Left colon (tissue), 2 donors: ENCODE results near the gene GBF1. TPM values are rescaled to one million over a fixed set of nuclear protein-coding genes. Genes with fewer than 3 reads are reported as not detected.

ENCODE experiments used
- ATAC-seq: fragments of 200-7000 bp; cut with Tn5 transposase; one replicate; pipeline ENCODE4 v1.9.1; 2020; ENCODE audit warnings: mild to moderate bottlenecking, moderate library complexity
- DNase-seq, 2 donors: peaks; one replicate each; pipeline ENCODE4 v3.0.0-alpha.2; 2020
- intact Hi-C, 2 donors: fragments of 100-400 bp; cut with DNase I in 1 of 2; cut with micrococcal nuclease in 1 of 2; formaldehyde crosslinking; loops; one replicate each; pipeline versions ENCODE4 v1.11.2 to v1.14.0; 2022; cut with DNase I, micrococcal nuclease
- total RNA-seq, 2 donors: library from RNA; stranded (reverse); fragmentation: NEBNext Ultra II Directional; extraction: Animal tissue kit (Norgen Biotek cat#: 25700); gene quantifications; one replicate each; pipeline ENCODE4 v1.2.1, GENCODE V29; 2021
- donor health status: DM: no; HTN: no; CAD: no.
- donor health status: DM: yes; HTN: yes; CAD: no.

Gene GBF1
- total RNA-seq, 2 donors from 2014 or later = 52.3 to 64.3 TPM

DNA sequence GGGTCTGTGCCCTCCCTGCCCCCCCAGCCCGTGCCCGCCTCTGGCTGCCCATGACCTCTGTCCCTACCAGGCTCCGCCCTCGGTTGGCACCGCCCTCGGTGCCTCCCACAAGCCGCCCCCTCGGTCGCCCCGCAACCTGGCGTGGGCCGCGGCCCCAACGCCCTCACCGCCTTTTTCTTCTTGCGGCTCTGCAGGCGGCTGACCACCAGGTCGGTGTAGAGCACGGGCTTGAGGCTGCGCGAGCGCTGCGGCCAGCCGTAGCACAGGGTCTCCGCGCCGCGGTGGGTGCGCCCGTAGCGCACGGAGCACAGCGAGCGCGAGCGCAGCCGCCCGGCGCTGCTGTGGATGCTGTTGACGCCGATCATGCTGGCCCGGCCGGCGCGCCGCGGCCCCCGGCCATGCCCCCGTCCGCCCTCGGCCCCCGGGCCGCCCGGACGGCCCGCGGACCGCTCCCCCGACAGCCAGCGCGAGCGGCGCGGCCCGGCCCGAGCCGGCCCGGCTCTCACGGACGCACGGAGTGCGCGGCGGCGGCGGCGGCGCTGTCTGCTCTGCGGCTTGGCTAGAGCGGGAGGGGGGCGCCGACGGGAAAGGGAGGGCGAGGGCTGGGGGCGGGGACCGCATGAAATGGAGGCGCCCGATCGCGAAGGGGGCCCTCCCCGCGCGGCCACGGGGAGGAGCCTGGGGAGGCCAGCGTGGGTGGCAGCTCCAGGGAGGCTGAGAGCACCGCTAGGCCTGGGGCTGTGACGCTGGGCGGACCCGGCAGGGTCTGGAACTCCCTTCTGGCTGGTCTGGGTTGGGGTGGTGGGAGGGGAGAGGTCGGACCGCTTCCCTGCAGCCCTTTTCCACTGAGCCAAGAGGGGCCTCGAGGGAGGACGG, 163.6 kb downstream of the GBF1 start:
- DNase-seq = peak; percentile 54 to 69
- intact Hi-C loops = no loop called here
- ATAC-seq = peak; percentile 36

GRCh38 chr10:102409604-102410428, 164.5 kb downstream of the GBF1 start:
- intact Hi-C loops = no loop called here
- DNase-seq (no peak), ATAC-seq (no peak)

DNA sequence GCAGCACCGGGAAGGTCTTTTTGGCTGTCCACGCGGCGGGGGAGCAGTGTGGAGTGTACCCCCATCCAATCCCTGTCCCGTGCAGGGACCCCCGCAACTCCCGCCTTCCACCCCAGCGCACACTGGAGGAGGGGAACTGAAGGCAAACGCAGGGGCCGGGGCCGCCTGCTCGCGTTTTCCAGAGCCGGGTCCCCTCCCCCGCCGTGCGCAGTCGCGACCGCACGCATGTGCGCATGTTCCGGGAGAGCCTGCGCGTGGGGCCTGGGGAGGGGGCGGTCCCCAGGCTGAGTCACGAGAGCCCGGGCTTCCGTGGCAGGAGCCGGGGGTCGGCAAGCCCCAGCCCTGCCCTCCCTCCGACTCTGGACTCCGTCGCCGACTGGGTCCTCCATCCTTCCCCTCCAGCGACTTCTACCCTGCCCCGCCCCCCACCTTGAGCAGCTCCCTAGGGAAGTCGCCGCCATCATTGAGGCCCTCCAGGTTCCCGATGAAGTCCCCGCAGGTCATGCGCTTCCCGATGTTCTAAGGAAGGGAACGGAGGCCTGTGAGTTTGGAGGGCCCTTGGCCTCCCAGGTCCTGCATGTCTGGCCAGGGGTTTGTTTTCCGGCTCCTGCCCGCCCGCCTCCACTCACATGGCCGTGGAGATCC, 165.2 kb downstream of the GBF1 start:
- intact Hi-C loops = no loop called here
- no peak for ATAC-seq
- no peak for DNase-seq

GRCh38 chr10:102411341-102412255, 166.3 kb downstream of the GBF1 start:
- intact Hi-C loops = no loop called here
- no peak for ATAC-seq
- DNase-seq = no peak

DNA sequence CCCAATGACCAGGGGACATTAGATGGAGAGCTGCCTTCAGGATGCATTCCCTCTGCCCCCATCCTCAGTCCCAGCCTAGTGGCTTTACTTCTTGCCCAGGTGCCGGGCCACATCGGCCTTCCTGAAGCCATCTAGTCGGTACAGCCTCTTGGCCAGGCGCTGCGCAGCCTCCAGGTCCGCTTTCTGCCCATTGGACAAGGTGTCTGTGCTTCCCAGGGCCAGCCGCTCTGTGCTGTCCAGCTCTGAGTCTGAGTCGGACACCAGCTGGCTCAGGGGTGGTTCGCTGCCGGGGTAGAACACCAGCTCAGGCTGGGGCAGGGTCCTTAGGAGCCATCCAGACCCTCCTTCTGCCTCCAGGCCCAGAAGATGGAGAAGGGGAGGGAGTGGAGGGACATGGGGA, 167.0 kb downstream of the GBF1 start:
- intact Hi-C loops = no loop called here
- no peak for DNase-seq
- ATAC-seq = no peak

- DNase-seq (no peak), ATAC-seq (no peak)
- intact Hi-C loops = no loop called here
These were observed 167.8 kb downstream of the GBF1 start for GRCh38 chr10:102413053-102413705.

GRCh38 chr10:102413806-102414561, 168.7 kb downstream of the GBF1 start:
- ATAC-seq (no peak), DNase-seq (no peak)
- intact Hi-C loops = no loop called here

- ATAC-seq (no peak), DNase-seq (no peak)
- intact Hi-C loops = no loop called here
These were observed 169.4 kb downstream of the GBF1 start for GRCh38 chr10:102414749-102415148.

DNA sequence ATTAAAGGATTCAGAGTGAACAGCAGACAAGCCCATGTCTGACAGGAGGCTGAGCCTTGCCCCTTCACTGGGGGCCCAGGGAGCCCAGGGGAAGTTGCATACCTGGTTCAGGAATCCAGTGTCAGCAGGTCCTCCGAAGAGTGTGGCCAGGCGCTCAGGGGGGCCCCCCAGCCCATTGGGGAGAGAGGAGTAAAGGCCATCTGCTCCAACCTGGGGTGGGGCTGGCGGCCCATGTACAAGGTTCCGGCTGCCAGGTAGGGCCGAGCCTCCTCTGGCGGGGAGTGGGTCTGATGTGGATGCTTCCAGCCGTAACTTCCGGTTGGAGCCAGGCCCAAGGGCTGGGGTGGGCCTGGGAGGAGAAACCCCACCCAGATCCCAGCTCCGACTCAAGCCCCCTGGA, 171.0 kb downstream of the GBF1 start:
- no peak for DNase-seq
- intact Hi-C loops = no loop called here
- no peak for ATAC-seq

DNA sequence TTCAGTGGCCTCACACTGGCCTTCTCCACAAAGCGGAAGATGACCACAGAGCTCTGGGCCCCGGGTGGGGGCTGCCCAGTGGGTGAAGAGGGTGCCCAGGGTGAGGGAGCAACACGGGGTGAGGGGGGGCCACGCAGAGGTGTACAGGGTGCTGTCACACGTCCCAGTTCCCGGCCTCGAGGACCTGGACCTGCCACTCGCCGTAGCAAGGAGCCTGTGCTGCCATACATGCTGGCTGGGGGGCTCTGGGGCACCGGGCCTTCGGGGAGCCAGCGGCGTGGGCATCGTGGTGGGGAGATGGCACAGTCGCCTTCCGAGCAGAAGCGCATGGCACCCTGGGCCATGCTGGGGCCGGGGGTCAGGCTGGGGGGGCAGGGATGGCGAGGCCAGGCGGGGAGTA, 171.4 kb downstream of the GBF1 start:
- intact Hi-C loops = no loop called here
- DNase-seq = no peak
- no peak for ATAC-seq

DNA sequence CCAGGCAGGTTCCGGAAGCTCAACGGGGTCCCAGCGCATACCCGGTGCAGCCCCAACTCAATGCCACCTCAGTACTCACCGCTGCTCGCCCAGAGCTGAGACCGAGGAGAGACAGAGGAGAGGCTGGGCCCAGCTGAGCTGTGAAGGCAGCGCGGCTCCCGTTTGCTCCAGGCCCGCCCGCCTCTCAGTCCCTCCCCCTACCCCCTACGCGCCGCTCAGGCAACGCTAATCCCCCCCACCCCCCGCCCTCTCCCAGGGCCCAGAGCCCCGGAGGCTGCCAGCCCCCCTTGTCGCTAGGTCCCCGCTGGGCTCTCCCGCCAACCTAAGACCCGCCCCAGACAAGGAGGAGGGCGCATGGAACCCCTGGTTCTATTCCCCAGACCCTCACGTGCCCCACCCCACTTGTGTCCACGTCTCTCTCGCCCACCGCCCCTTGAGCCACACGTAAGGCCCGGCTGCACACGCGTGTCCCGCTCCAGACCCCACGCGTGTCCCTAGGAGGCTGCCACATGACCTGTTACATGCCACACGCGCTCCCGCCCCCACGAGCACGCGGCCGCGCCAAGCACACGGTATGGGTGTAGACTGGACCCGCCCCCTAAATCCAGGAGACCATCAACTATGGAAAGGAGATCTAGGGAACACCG, 173.4 kb downstream of the GBF1 start, which contains the start of gene PSD:
Gene PSD, minus strand, starts transcription at position 164 of the 647 bp plus-strand sequence. CDS start 1,747 bp downstream, outside the sequence.
- no peak for ATAC-seq
- DNase-seq = no peak
- intact Hi-C loops = no loop called here

DNA sequence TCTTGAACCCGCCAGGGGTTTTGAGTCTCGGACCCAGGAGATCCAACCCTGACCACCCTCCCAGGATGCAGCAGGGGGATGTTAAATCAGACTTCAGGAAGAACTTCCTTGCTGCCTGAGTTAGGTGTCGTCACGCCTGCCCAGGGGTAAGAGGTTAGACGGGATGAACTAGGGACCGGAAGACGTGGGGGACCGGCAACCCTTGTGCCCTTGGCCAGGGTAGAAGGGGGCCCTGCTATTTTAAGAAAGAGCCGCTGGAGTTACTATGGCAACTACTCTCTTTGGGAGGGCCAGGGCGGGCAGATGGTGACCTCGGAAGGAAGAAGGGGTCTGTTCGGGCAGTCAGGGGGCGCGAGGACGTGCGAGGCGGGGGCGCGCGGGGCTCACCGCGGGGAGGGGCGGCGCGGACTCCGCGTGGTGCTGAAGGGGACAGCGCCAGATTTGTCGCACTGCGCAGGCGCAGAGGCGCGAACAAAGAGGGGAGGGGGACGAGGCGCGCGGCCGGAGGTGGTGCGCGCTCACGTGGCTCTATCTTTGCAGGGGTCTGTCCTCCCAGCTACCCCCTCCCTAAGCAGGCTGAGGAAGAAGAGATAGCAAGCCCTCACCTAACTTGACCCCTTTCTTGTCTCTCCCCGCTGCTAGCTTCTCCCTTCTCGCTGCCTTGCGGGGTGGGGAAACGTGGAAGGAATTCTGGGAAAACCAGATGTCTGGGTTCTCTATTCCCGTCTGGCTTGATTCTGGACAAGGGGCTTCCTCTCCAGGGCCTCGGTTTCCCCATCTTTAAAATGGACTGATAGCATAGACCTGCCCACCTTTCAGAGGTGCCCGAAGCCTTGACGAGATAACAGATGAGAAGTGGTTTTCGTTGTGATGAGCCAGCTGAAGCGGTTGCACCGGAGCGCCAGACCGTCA, 174.2 kb downstream of the GBF1 start:
- intact Hi-C loops = no loop called here
- DNase-seq (peak in 1 of 2 donors; percentile 65), ATAC-seq (no peak)

- intact Hi-C loops = no loop called here
- ATAC-seq = no peak
- DNase-seq = no peak
These were observed 174.9 kb downstream of the GBF1 start for GRCh38 chr10:102420181-102420713.

- DNase-seq (peak; percentile 97 to 98), ATAC-seq (peak; percentile 70)
- intact Hi-C loops = no loop called here
These were observed 175.6 kb downstream of the GBF1 start, which contains the start of gene FBXL15 for GRCh38 chr10:102420714-102421506. TSS of gene FBXL15 (plus strand) at chr10:102420836. CDS start at chr10:102421130, 294 bp downstream.

- peak; percentile 68 for ATAC-seq
- no peak for DNase-seq
- intact Hi-C loops = no loop called here
These were observed 176.1 kb downstream of the GBF1 start for GRCh38 chr10:102421507-102421756.
